DMS 273 treated with DMSO at 0.1 percent for 48 hours (cell line): ENCODE measurements around the gene TTC8.
"Not testable (repeated sequence)": the region's sequence is repeated elsewhere in the genome, so short reads cannot be mapped to it uniquely, and the experiment has no call there.

Source experiments
- DNase-seq: peaks from one replicate; lab custom pipeline; 2025; lab: John Stamatoyannopoulos, UW

The TTC8 gene

GRCh38 chr14:88825078-88825458, 617 bp downstream of the TTC8 start:
- no peak for DNase-seq

GRCh38 chr14:88825503-88825902, 1.1 kb downstream of the TTC8 start:
- DNase-seq, result no peak

DNA sequence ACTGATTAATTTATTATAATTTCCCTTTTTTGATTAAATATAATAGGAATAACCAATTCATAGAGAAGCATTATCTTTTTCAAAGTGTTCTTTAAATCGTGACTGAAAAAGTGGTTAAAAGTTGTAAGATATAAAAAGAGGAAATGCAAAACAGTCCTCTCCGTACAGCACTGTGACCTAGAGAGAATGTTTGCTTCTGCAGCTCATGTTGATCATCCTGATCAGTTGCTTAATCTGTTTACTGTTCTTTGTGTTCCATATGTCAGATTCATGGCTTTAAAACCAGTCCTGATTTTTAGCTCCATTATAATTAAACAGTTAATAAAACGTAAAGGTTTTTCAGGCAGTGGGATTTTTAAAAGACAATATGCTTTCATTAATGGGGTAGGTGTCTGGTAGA, 4.7 kb downstream of the TTC8 start:
- DNase-seq, result peak; percentile 20

DNA sequence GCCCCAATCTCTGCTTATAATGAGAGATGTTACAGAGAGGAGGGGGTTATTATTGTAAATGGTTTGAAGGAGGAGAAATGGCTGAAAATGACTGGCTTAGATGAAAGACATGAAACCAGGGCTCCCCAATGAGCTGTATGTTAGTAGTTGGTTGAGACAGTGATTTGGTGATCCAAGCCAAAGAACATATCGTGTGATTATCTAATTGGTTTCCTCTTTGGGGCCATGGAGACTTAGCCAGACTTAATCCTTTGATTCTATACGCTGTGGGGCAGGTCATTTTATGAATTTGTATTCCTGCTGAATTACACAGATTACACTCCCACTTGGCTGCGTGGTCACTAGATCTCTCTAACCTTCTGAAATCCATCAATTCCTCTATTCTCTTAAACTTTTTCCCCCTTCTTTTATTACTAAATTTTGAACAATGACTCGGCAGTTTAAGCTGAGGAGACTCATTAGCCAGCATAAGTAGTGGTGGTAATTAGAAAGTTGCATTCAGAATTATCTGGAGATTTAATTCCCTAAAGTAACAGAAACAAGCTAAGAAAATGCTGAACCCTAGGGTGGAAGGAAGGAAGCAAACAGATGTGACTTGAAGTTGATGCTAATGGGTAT, 5.3 kb downstream of the TTC8 start:
- peak; percentile 29 for DNase-seq

DNA sequence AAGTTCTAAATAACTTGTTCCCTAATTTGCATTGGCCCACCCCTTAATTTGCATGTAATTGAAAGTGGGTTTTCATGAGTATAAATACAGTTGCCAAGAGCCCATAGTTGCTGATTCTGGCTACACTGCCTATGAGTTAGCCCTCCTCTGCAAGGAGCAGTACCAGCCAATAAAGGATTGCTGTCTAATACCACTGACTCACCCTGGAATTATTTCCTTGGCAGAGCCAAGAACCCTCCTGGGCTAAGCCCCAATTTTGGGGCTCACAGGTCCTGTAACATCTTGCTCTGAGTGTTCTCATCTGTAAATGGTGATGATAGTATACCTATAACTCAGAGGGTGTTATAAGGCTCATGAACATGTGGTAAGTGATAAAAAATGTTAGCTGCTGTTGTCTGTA, 6.8 kb downstream of the TTC8 start:
- DNase-seq, result no peak

DNA sequence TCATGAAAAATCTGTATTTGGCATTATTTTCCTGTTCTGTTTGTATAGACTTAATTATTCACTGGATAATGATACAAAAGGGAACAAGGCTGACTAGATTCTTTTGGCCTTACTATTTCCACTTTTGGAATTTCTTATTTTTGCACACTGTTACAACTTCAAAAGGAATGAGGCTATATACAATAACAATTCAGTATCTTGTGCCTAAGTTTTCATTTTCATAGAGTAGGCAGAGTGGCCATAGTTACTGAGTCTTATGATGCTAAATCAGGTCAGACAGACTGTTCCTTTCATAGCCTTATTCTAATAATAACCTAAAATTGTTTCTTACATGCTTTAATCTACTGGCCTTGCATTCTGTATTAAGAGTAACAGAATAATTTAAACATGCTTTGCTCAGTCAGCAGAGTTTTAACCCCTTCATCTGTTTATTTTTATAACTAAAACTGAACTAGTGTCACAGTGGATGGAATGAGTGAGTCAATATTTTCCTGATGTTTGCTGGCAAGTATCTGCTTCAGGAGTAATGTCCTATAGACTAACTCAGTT, 10.5 kb downstream of the TTC8 start:
- no peak for DNase-seq

GRCh38 chr14:88835661-88836060, 11.2 kb downstream of the TTC8 start:
- no peak for DNase-seq

DNA sequence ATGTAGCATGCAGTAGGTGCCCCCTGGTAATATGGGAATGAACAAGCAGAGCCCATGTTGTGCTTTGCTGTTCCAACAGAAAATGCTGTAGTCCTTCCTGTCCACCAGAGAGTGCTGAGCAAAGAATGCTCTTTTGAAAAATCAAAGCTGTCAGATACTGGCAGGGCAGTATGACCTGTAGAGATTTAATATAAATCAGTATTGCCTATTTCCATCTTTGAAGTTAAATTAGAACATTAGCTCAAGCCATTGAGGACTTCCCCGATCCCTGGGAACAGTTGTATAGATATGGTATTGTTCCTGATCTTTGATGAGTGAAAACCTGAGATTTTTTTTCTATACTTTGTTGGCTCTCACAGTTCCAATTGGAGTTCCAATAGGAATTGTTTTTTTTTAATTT, 13.0 kb downstream of the TTC8 start:
- no peak for DNase-seq

DNA sequence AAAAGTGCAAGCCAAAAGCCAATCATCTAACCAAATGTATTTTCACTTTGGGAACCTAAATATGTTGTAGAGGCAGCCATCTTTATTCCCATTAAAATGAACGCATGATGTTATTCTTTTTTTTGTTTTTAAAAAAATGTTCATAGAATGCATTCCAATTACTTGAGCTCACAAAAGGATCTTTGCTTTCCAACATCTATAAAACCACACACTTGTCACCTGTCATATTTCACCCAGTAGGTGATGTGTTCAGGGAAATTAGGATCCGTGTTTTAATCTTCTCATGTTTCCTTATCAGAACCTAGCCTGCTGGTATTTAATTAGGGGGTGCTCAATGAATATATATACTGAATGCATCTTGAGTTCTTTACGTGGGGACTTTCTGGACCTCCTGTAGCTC, 13.6 kb downstream of the TTC8 start:
- DNase-seq, result no peak

DNA sequence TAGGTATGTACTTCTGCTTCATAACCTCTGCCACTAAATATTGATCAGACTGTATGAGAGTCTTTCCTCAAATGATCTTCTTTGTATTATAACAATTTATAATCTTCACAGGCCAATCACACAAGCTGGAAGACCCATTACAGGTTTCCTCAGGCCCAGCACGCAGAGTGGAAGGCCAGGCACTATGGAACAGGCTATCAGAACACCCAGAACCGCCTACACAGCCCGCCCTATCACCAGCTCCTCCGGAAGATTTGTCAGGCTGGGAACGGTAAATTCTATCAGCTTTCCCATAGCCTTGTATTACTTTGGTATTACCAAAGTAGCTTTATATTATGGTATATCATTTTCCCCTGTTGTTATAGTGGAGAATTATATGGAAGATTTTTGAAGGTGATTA, 16.5 kb downstream of the TTC8 start:
- no peak for DNase-seq

- DNase-seq, result no peak
Observed at GRCh38 chr14:88841741-88842140, 17.3 kb downstream of the TTC8 start.

DNA sequence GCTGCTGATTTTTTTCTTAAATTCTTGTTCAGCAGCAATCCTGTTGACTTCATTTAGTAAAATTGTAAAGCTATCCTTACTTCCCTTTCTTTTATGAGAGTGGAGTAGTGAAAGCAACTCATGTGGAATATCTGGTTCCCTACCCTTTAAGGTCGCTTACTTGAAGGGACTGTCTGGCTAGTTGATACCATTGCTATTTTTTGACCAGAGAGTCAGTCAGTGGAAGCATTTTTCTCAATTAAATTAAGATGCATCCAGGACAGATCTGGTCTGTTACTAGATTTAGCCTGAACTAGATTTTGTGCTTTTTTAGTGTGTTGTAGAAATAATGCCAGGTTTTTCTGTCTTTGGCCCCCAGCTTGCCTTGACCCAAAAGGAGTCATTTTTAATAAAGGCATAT, 18.0 kb downstream of the TTC8 start:
- no peak for DNase-seq

GRCh38 chr14:88844980-88845491, 20.6 kb downstream of the TTC8 start:
- DNase-seq, result no peak

DNA sequence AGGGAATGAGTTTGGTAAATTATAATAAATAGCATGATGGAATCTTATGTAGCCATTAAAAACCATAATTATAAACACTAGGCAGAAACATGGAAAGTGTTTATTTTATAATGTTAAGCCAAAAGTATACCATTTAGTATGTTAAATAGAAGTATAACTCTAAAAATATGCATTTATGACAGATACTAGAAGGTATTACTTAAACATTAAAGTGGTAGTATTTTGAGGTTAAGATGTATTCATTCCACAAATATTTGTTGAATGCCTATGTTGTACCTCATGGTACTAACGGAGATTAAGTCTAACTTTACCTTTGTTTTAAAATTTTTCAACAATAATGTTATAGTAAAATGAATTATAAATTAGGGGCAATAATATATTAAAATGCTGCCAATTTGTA, 24.1 kb downstream of the TTC8 start:
- DNase-seq, result no peak

DNA sequence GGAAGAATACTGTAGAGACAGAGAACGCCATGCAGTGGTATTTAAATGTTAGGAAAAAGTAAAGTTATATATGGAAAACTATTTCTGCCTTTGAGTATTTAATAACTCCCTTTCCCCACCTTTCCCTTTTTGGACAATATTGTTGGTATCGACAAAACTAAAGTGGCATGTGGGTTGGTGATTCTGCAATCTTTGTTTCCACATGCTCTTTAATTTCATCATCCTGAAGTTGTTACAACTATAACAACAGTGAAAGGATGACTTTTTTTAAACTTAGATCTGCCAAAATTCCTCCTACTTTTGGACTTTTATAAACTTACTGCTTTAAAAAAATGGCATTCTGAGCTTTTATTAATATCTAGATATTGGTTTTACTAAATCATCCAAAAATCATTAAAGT, 25.3 kb downstream of the TTC8 start:
- no peak for DNase-seq

DNA sequence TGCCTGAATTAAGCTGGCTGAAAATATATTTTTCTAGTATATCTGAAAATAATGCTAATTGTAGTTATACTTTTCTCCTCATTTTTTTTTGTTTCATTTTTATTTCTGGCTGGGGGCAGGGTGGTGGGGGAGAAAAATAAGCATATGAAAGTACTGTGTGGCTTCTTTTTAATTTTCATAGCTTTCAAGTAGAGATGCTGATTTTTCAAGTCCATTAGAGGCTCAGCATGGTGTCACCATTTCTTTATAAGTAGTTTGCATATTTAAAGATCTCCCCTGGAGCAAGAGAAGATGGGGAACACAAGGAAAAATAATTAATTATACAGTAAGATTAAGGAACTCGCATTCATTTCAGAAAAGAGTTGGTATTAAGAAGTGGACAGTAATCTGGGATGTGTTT, 27.1 kb downstream of the TTC8 start:
- DNase-seq, result no peak

DNA sequence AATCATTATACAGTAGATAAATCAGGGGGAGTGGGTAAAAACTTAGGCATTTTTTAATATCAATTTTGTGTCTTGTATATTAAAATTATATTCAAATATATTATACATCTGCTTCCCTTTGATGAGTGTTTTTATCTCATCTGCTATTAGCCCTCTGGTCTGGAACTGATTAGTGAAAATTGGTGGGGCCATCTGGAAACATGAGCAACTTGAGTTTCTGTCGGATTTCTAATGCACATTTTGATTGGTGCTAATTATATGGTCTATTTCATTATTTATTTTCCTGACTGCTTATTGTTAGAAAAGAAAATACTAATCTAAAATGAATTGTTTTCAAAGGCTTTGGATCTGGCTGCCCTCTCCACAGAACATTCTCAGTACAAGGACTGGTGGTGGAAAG, 28.2 kb downstream of the TTC8 start:
- no peak for DNase-seq

DNA sequence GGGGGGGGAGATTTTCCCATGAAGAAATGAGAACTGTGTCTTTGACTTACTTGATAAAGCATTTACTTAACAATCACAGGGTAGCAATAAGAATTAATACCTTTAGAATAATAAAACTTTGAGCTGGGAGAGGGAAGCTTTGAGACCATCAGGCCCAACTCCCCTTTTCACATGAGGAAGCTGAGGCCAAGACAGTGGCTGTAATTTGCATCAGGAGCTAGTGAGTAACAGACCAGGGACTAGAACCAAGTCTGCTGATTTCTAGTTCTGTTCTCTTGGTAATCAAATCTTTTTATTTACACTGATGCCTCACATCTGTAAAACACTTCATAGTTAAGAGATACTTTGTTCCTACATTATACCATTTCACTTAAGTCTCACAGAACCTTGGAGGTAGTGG, 28.7 kb downstream of the TTC8 start:
- DNase-seq, result no peak

GRCh38 chr14:88856786-88857366, 32.4 kb downstream of the TTC8 start:
- DNase-seq, result no peak

- not testable (repeated sequence) for DNase-seq
Observed at GRCh38 chr14:88857861-88858260, 33.4 kb downstream of the TTC8 start.

DNA sequence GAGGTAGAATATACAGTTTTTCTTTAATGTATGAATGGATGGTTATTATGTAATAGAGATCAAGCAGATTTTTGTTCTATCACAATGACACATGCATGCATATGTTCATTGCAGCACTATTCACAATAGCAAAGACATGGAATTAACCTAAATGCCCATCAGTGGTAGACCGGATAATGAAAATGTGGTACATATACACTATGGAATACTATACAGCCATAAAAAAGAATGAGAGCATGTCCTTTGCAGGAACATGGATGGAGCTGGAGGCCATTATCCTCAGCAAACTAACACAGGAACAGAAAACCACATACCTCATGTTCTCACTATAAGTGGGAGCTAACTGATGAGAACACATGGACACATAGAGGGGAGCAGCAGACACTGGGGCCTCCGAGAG, 34.7 kb downstream of the TTC8 start:
- not testable (repeated sequence) for DNase-seq

- DNase-seq, result no peak
Observed at GRCh38 chr14:88863167-88863566, 38.7 kb downstream of the TTC8 start.

DNA sequence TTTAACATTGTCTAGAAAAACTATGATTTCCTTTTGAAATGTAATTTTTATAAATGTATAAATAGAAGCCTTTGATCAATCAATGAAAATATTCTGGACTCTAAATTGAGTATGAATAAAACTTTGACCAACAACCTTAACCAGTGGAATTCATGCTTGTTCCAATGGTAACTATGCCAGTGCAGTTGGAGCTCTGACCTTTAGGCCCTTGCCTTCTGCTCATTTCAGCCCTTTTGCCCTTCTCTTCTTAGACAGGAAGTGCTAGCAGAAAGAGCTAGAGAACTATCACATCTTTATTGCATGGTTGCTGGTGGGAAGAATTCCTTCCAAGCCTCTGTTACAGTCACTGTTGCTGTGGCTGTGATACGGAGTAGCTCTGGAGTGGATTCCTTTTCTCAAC, 39.7 kb downstream of the TTC8 start:
- no peak for DNase-seq

DNA sequence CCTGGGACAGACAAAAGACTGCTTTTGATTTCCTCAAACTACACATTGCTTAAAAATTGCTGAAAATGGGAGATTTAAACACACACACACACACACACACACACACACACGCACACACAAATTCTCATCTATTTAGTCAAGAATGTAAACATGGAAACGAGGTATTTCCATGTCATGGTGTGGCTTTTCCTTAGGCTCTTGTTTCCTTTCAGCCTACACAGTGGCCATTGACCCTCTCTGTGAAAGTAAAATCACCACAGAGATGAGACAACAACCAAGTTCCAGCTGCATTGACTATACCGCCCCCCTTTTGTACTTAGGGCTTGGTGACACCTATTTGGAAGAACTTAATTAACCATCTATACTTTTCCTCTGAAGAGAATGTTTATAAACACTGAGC, 41.9 kb downstream of the TTC8 start:
- DNase-seq, result no peak
